HG03378 (cell line): Measurements from ENCODE around the gene HS3ST3B1.

ENCODE experiments used
- ATAC-seq: cut with Tn5 transposase; IDR thresholded peaks from one replicate; pipeline ENCODE4 v1.9.1; 2021; ENCODE audit warnings: mild to moderate bottlenecking, moderate library complexity; ENCODE audit not compliant: unreplicated experiment

The HS3ST3B1 gene

DNA sequence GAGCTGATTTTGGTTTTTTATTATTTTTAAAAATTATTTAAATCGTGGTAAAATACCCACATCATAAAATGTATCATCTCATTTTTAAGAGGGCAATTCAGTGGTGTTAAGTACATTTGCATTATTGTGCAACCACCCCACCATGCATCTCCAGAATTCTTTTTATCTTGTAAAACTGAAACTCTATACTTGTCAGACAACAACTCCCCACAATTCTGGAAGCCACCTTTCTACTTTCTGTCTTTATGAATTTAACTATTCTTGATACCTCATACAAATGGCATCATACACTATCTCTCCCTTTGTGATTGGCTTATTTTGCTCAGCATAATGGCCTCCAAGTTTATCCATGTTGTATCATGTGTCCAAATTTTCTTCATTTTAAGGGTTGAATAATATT lies 97.9 kb downstream of the HS3ST3B1 start:
- ATAC-seq, result no peak
